Esophagus muscularis mucosa (tissue), 4 donors: ENCODE measurements around the gene LAD1.

Source experiments
- CTCF ChIP-seq, 3 experiments: fragments of 200-600 bp in 2 of 3; fragments of 450-650 bp in 1 of 3; sonication (generic) in 2 of 3; IDR thresholded peaks; one replicate each; pipeline ENCODE4 v1.5.1; 2017 to 2019; ENCODE audit warnings: antibody characterized with exemption in 3 of 3, mild to moderate bottlenecking in 2 of 3, moderate library complexity in 1 of 3
- EP300 ChIP-seq: sonication (generic); formaldehyde crosslinking; IDR thresholded peaks from one replicate; pipeline ENCODE4 v1.6.1; 2017; ENCODE audit warnings: antibody characterized with exemption
- POLR2A ChIP-seq: fragments of 450-650 bp; IDR thresholded peaks from one replicate; pipeline ENCODE4 v1.6.1; 2017; ENCODE audit warnings: antibody characterized with exemption, moderate library complexity, mild to moderate bottlenecking, low read depth

- TF ChIP-seq CTCF (IDR thresholded peaks at IDR 0.05) = no peak
- TF ChIP-seq POLR2A = no peak
- TF ChIP-seq EP300 = no peak
Measured at GRCh38 chr1:201444792-201445191, 45.7 kb upstream of the LAD1 start.
